Measurements from ENCODE around the gene CGB3. TPM values are rescaled to one million over a fixed set of nuclear protein-coding genes. Genes with fewer than 3 reads are reported as not detected.

The CGB3 gene
- polyA plus RNA-seq, 1 donor (not counting 4 experiments of a cell fraction or from before 2014, with no cell fraction given): not detected

DNA sequence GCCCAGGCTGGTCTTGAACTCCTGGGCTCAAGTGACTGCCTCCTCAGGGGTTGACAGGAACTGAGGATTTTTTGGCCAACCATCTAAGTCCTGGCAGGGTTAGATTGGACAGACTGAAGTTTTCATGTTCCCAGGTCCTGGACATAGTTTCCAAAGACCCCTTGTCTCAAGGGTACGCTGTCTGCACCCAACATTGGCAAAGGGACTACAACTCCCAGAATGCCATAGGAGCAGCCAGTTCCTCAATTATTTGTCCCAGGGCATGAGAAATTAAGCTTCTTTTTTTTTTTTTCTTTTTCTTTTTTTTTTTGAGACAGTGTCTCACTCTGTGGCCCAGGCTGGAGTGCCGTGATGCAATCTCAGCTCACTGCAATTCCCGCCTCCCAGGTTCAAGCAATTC, 37.9 kb downstream of the CGB3 start:
- no peaks in the 10 kb centered on the region for H3K9me3 ChIP-seq (ENCODE audit: control insufficient read depth, low read depth, low read length)
- no peak overlapping the region for H3K4me2 ChIP-seq (ENCODE audit: control insufficient read depth, extremely low read depth, insufficient read depth, low read depth, low read length)
- H3K9me1 ChIP-seq (ENCODE audit: control insufficient read depth, extremely low read depth, insufficient read depth, low read length): no peaks in the 10 kb centered on the region
- TF ChIP-seq, protein P1, sequence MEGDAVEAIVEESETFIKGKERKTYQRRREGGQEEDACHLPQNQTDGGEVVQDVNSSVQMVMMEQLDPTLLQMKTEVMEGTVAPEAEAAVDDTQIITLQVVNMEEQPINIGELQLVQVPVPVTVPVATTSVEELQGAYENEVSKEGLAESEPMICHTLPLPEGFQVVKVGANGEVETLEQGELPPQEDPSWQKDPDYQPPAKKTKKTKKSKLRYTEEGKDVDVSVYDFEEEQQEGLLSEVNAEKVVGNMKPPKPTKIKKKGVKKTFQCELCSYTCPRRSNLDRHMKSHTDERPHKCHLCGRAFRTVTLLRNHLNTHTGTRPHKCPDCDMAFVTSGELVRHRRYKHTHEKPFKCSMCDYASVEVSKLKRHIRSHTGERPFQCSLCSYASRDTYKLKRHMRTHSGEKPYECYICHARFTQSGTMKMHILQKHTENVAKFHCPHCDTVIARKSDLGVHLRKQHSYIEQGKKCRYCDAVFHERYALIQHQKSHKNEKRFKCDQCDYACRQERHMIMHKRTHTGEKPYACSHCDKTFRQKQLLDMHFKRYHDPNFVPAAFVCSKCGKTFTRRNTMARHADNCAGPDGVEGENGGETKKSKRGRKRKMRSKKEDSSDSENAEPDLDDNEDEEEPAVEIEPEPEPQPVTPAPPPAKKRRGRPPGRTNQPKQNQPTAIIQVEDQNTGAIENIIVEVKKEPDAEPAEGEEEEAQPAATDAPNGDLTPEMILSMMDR (optimal IDR thresholded peaks at IDR 0.05 in 1 of 3, IDR thresholded peaks at IDR 0.05 in 1 of 3, conservative IDR thresholded peaks at IDR 0.05 in 1 of 3; ENCODE audit: extremely low read depth in 1 of 3, insufficient read depth in 2 of 3, low read length in 3 of 3): no peak
- no peak for TF ChIP-seq EZH2 (IDR thresholded peaks at IDR 0.05; ENCODE audit: low read length)
- peaks cover 56 to 58% of the 10 kb centered on the region in 2 experiments for H3K36me3 ChIP-seq (ENCODE audit: control insufficient read depth in 2 of 2, extremely low read depth in 1 of 2, insufficient read depth in 2 of 2, low read length in 2 of 2)
- H3K27me3 ChIP-seq (ENCODE audit: control insufficient read depth, extremely low read depth, insufficient read depth, low read length): no peaks in the 10 kb centered on the region
- FAIRE-seq: no peak
- H2AFZ ChIP-seq (ENCODE audit: control insufficient read depth, low read length): no peak overlapping the region
- no peak overlapping the region for H3K9ac ChIP-seq (ENCODE audit: control insufficient read depth, extremely low read depth, insufficient read depth, low read length)
- no peak overlapping the region for H3K4me3 ChIP-seq (ENCODE audit: control insufficient read depth in 2 of 3, extremely low read depth in 1 of 3, insufficient read depth in 2 of 3, low read depth in 1 of 3, low read length in 3 of 3)
- no peaks in the 10 kb centered on the region for H4K20me1 ChIP-seq (ENCODE audit: control insufficient read depth, extremely low read depth, insufficient read depth, low read length)
- no peak overlapping the region for H3K27ac ChIP-seq (ENCODE audit: control insufficient read depth, insufficient read depth, low read length)
- no peaks in the 10 kb centered on the region for H3K4me1 ChIP-seq (ENCODE audit: control insufficient read depth, extremely low read depth, insufficient read depth, low read length)
- DNase-seq (ENCODE audit: low read depth, low spot score): no peak
- dilution Hi-C loops (cut with MboI; ENCODE audit: extremely low pct_ligation_motif_present, low sequenced_read_pairs): no loop called here
- H3K79me2 ChIP-seq (ENCODE audit: control insufficient read depth, insufficient read depth, low read length): peaks cover 20% of the 10 kb centered on the region

DNA sequence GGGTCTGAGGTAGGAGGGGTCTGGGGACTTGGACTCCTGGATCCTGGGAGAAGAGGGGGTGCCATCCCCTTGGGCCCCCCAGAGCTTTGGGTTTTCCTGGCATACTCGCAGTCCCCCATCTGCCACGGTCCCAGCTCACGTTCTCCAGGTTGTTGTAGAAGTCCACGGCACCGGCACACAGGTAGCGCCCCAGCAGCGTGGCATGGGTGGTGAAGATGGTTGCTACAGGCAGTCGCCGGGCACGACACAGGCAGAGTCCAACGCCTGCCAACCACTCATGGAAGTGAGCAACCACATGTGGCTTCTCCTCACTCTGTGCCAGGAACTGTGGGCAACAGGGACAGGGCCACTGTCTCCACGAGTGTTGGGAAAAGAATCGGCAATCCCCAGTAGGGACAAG, 38.4 kb downstream of the CGB3 start:
- Histone ChIP-seq H3K9me1 (ENCODE audit: control insufficient read depth, extremely low read depth, insufficient read depth, low read length) (no peaks in the 10 kb centered on the region), H3K79me2 (ENCODE audit: control insufficient read depth, insufficient read depth, low read length) (peaks cover 16% of the 10 kb centered on the region), H3K4me2 (ENCODE audit: control insufficient read depth, extremely low read depth, insufficient read depth, low read depth, low read length) (no peak overlapping the region), H4K20me1 (ENCODE audit: control insufficient read depth, extremely low read depth, insufficient read depth, low read length) (no peaks in the 10 kb centered on the region), H3K4me1 (ENCODE audit: control insufficient read depth, extremely low read depth, insufficient read depth, low read length) (no peaks in the 10 kb centered on the region), H2AFZ (ENCODE audit: control insufficient read depth, low read length) (no peak overlapping the region), H3K9me3 (ENCODE audit: control insufficient read depth, low read depth, low read length) (no peaks in the 10 kb centered on the region), H3K27ac (ENCODE audit: control insufficient read depth, insufficient read depth, low read length) (no peak overlapping the region), H3K36me3 (ENCODE audit: control insufficient read depth in 2 of 2, extremely low read depth in 1 of 2, insufficient read depth in 2 of 2, low read length in 2 of 2) (peaks cover 54 to 55% of the 10 kb centered on the region in 2 experiments), H3K4me3 (ENCODE audit: control insufficient read depth in 2 of 3, extremely low read depth in 1 of 3, insufficient read depth in 2 of 3, low read depth in 1 of 3, low read length in 3 of 3) (no peak overlapping the region), H3K9ac (ENCODE audit: control insufficient read depth, extremely low read depth, insufficient read depth, low read length) (no peak overlapping the region), H3K27me3 (ENCODE audit: control insufficient read depth, extremely low read depth, insufficient read depth, low read length) (no peaks in the 10 kb centered on the region)
- dilution Hi-C loops (cut with MboI; ENCODE audit: extremely low pct_ligation_motif_present, low sequenced_read_pairs): no loop called here
- TF ChIP-seq, protein P1 (optimal IDR thresholded peaks at IDR 0.05 in 1 of 3, IDR thresholded peaks at IDR 0.05 in 1 of 3, conservative IDR thresholded peaks at IDR 0.05 in 1 of 3; ENCODE audit: extremely low read depth in 1 of 3, insufficient read depth in 2 of 3, low read length in 3 of 3): no peak
- no peak for TF ChIP-seq EZH2 (IDR thresholded peaks at IDR 0.05; ENCODE audit: low read length)
- no peak for FAIRE-seq
- DNase-seq (ENCODE audit: low read depth, low spot score): no peak

Measured in keratinocyte (primary cell).